Natural killer cell (primary cell): ENCODE measurements around the gene MELK. TPM values are rescaled to one million over a fixed set of nuclear protein-coding genes. Genes with fewer than 3 reads are reported as not detected.

Source experiments
- ATAC-seq, 3 donors: fragments of 150-1000 bp in 2 of 3; fragments of 200-7000 bp in 1 of 3; cut with Tn5 transposase; 1 replicate in 1 of 3; 2 replicates in 2 of 3; pipeline ENCODE4 v1.10.0; 2021; ENCODE audit warnings: mild to moderate bottlenecking in 2 of 3, moderate library complexity in 2 of 3
- DNase-seq, 2 donors: peaks; one replicate each; pipeline versions ENCODE4 v3.0.0 to v3.0.0-alpha.2; 2013 to 2021; ENCODE audit warnings: mixed read lengths in 1 of 2
- H3K27ac ChIP-seq: one replicate; pipeline ENCODE4 v1.5.1; 2013; ENCODE audit warnings: mild to moderate bottlenecking, low read length
- H3K27me3 ChIP-seq: one replicate; pipeline ENCODE4 v1.6.1; 2013; ENCODE audit warnings: low read length; ENCODE audit not compliant: control insufficient read depth, insufficient read depth
- H3K36me3 ChIP-seq: one replicate; pipeline ENCODE4 v1.6.1; 2013; ENCODE audit warnings: low read length; ENCODE audit not compliant: control insufficient read depth, insufficient read depth
- H3K4me1 ChIP-seq: one replicate; pipeline ENCODE4 v1.6.1; 2013; ENCODE audit warnings: low read length; ENCODE audit not compliant: control insufficient read depth, insufficient read depth
- H3K4me3 ChIP-seq: one replicate; pipeline ENCODE4 v1.5.1; 2013; ENCODE audit warnings: low read length
- H3K9me3 ChIP-seq: one replicate; pipeline ENCODE4 v1.6.1; 2013; ENCODE audit warnings: low read length; ENCODE audit not compliant: control insufficient read depth, insufficient read depth
- H3K27ac Mint-ChIP-seq, 2 donors: one replicate each; pipeline ENCODE4 v1.8.0; 2022; ENCODE audit warnings: mild to moderate bottlenecking in 2 of 2, mixed read lengths in 2 of 2, moderate library complexity in 1 of 2
- H3K27me3 Mint-ChIP-seq, 2 donors: one replicate each; pipeline ENCODE4 v1.8.0; 2022; ENCODE audit warnings: low read depth in 2 of 2, mixed read lengths in 2 of 2
- H3K36me3 Mint-ChIP-seq: one replicate; pipeline ENCODE4 v1.8.0; 2022; ENCODE audit warnings: mixed read lengths
- H3K4me1 Mint-ChIP-seq, 2 donors: one replicate each; pipeline ENCODE4 v1.8.0; 2022; ENCODE audit warnings: mixed read lengths in 2 of 2
- H3K4me3 Mint-ChIP-seq: one replicate; pipeline ENCODE4 v1.8.0; 2022; ENCODE audit warnings: mild to moderate bottlenecking, moderate library complexity, mixed read lengths
- H3K9me3 Mint-ChIP-seq, 2 donors: one replicate each; pipeline ENCODE4 v1.8.0; 2022; ENCODE audit warnings: mixed read lengths in 2 of 2
- CTCF ChIP-seq: fragments of 200-600 bp; IDR thresholded peaks from one replicate; pipeline ENCODE4 v1.8.0; 2022; ENCODE audit warnings: antibody characterized with exemption
- WGBS: methylation state at CpG from one replicate; pipeline ENCODE4 v1.1.7; 2013; ENCODE audit warnings: missing lambda C conversion rate; ENCODE audit not compliant: insufficient coverage; 5-methylcytosine and 5-hydroxymethylcytosine counted together
- intact Hi-C: fragments of 100-400 bp; cut with micrococcal nuclease; formaldehyde crosslinking; loops from one replicate; pipeline ENCODE4 v1.14.2; 2022
- total RNA-seq, 4 donors: library from RNA; stranded (reverse); fragments of 120-200 nt in 1 of 4; gene quantifications; one replicate each; pipeline versions ENCODE4 v1.2.3 to v1.2.4, GENCODE V29; 2013 to 2022

Gene MELK
- total RNA-seq, 3 donors from 2014 or later (not counting 1 experiment from before 2014, with no cell fraction given) = 1.3 to 1.6 (median 1.5) TPM

- Histone ChIP-seq H3K27ac (no peak overlapping the region), H3K4me3 (no peak overlapping the region), H3K9me3 (no peaks in the 10 kb centered on the region), H3K27me3 (no peaks in the 10 kb centered on the region), H3K4me1 (no peaks in the 10 kb centered on the region), H3K36me3 (no peaks in the 10 kb centered on the region)
- intact Hi-C loops = no loop called here
- DNase-seq (no peak), ATAC-seq (no peak)
- H3K27ac Mint-ChIP-seq = no peak overlapping the region
- no peak overlapping the region for H3K4me3 Mint-ChIP-seq
- no peaks in the 10 kb centered on the region for H3K4me1 Mint-ChIP-seq
- no peaks in the 10 kb centered on the region for H3K36me3 Mint-ChIP-seq
- H3K27me3 Mint-ChIP-seq = peaks cover 6 to 18% of the 10 kb centered on the region in 2 donors
- TF ChIP-seq CTCF = no peak
- 93% methylated on average over 27 of the region's 29 CpGs for WGBS
- H3K9me3 Mint-ChIP-seq = no peaks in the 10 kb centered on the region
These were observed 141.1 kb downstream of the MELK start for GRCh38 chr9:36713515-36714490.

GRCh38 chr9:36716496-36716895, 143.8 kb downstream of the MELK start:
- no peaks in the 10 kb centered on the region for H3K4me1 ChIP-seq
- H3K27me3 Mint-ChIP-seq = peaks cover 6 to 24% of the 10 kb centered on the region in 2 donors
- intact Hi-C loops = no loop called here
- no peaks in the 10 kb centered on the region for H3K4me1 Mint-ChIP-seq
- H3K36me3 Mint-ChIP-seq = no peaks in the 10 kb centered on the region
- H3K27ac Mint-ChIP-seq = no peak overlapping the region
- H3K27me3 ChIP-seq = no peaks in the 10 kb centered on the region
- H3K9me3 Mint-ChIP-seq = no peaks in the 10 kb centered on the region
- WGBS = 95% methylated on average over 2 of the region's 2 CpGs
- ATAC-seq = no peak
- H3K4me3 Mint-ChIP-seq = no peak overlapping the region
- no peak overlapping the region for H3K4me3 ChIP-seq
- H3K36me3 ChIP-seq = no peaks in the 10 kb centered on the region
- H3K27ac ChIP-seq = no peak overlapping the region
- DNase-seq = no peak
- no peak for TF ChIP-seq CTCF
- no peaks in the 10 kb centered on the region for H3K9me3 ChIP-seq

GRCh38 chr9:36717276-36717675, 144.6 kb downstream of the MELK start:
- Histone ChIP-seq H3K9me3 (no peaks in the 10 kb centered on the region), H3K36me3 (no peaks in the 10 kb centered on the region), H3K4me1 (no peaks in the 10 kb centered on the region), H3K27ac (no peak overlapping the region), H3K27me3 (no peaks in the 10 kb centered on the region), H3K4me3 (no peak overlapping the region)
- H3K36me3 Mint-ChIP-seq = no peaks in the 10 kb centered on the region
- intact Hi-C loops = no loop called here
- 84% methylated on average over 3 of the region's 3 CpGs for WGBS
- H3K4me3 Mint-ChIP-seq = no peak overlapping the region
- DNase-seq = no peak
- H3K27me3 Mint-ChIP-seq = peaks cover 6 to 22% of the 10 kb centered on the region in 2 donors
- no peak for TF ChIP-seq CTCF
- H3K9me3 Mint-ChIP-seq = no peaks in the 10 kb centered on the region
- no peaks in the 10 kb centered on the region for H3K4me1 Mint-ChIP-seq
- no peak for ATAC-seq
- H3K27ac Mint-ChIP-seq = no peak overlapping the region
